HepG2 (cell line): ENCODE measurements around the gene KMT2B. TPM values are rescaled to one million over a fixed set of nuclear protein-coding genes. Genes with fewer than 3 reads are reported as not detected.

Source experiments
- CEBPG ChIP-seq: IDR thresholded peaks from 2 replicates; pipeline ENCODE4 v1.6.1; 2016
- GTF3A ChIP-seq: sonication (generic); formaldehyde crosslinking; conservative IDR thresholded peaks from 2 replicates; pipeline ENCODE4 v1.4.0; 2020; ENCODE audit warnings: mild to moderate bottlenecking, missing genetic modification reagents
- HOXA7 ChIP-seq: sonication (generic); formaldehyde crosslinking; IDR thresholded peaks from 2 replicates; pipeline ENCODE4 v1.8.1; 2022; ENCODE audit warnings: mild to moderate bottlenecking, missing genetic modification reagents, moderate library complexity
- KAT7 ChIP-seq: IDR thresholded peaks from 2 replicates; pipeline ENCODE4 v1.6.1; 2018; ENCODE audit warnings: borderline replicate concordance, missing compliant biosample characterization
- KAT8 ChIP-seq: IDR thresholded peaks from 2 replicates; pipeline ENCODE4 v1.6.1; 2016; ENCODE audit warnings: missing genetic modification reagents, missing compliant biosample characterization
- KLF9 ChIP-seq: IDR thresholded peaks from 2 replicates; pipeline ENCODE4 v1.6.1; 2016; ENCODE audit warnings: low read depth
- NCOA2 ChIP-seq: sonication (generic); formaldehyde crosslinking; IDR thresholded peaks from 2 replicates; pipeline ENCODE4 v1.8.0; 2022; ENCODE audit warnings: inconsistent platforms
- NFKB2 ChIP-seq: sonication (generic); formaldehyde crosslinking; IDR thresholded peaks from 2 replicates; pipeline ENCODE4 v1.4.0; 2020; ENCODE audit warnings: missing genetic modification reagents, borderline replicate concordance
- SALL2 ChIP-seq: sonication (generic); formaldehyde crosslinking; IDR thresholded peaks from 2 replicates; pipeline ENCODE4 v1.8.1; 2023; ENCODE audit warnings: mild to moderate bottlenecking, missing genetic modification reagents, inconsistent platforms
- TARDBP ChIP-seq: sonication (generic); formaldehyde crosslinking; IDR thresholded peaks from 2 replicates; pipeline ENCODE4 v1.8.0; 2022; ENCODE audit warnings: mild to moderate bottlenecking, missing genetic modification reagents
- TBX2 ChIP-seq: sonication (generic); formaldehyde crosslinking; IDR thresholded peaks from 2 replicates; pipeline ENCODE4 v1.5.0; 2020; ENCODE audit warnings: missing genetic modification reagents, mild to moderate bottlenecking, borderline replicate concordance
- THAP11 ChIP-seq: IDR thresholded peaks from 2 replicates; pipeline ENCODE4 v1.6.1; 2016; ENCODE audit warnings: missing biosample characterization, missing genetic modification reagents
- U2AF2 ChIP-seq: fragments of 200-400 bp; formaldehyde crosslinking; IDR thresholded peaks from 2 replicates; pipeline ENCODE4 v1.6.1; 2017; ENCODE audit warnings: low read depth, mild to moderate bottlenecking, low read length
- ZMYM4 ChIP-seq: sonication (generic); formaldehyde crosslinking; IDR thresholded peaks from 2 replicates; pipeline ENCODE4 v1.8.1; 2023; ENCODE audit warnings: mild to moderate bottlenecking, missing genetic modification reagents
- ZNF12 ChIP-seq: sonication (generic); formaldehyde crosslinking; IDR thresholded peaks from 2 replicates; pipeline ENCODE4 v1.5.0; 2020; ENCODE audit warnings: missing genetic modification reagents
- ZNF121 ChIP-seq: sonication (generic); formaldehyde crosslinking; IDR thresholded peaks from 2 replicates; pipeline ENCODE4 v1.5.0; 2020; ENCODE audit warnings: mild to moderate bottlenecking, missing genetic modification reagents
- ZNF138 ChIP-seq: sonication (generic); formaldehyde crosslinking; IDR thresholded peaks from 2 replicates; pipeline ENCODE4 v1.5.0; 2020; ENCODE audit warnings: mild to moderate bottlenecking, low read depth, missing genetic modification reagents
- ZNF33A ChIP-seq: sonication (generic); formaldehyde crosslinking; IDR thresholded peaks from 2 replicates; pipeline ENCODE4 v1.5.1; 2020; ENCODE audit warnings: missing genetic modification reagents, mild to moderate bottlenecking, moderate library complexity, borderline replicate concordance
- ZNF431 ChIP-seq: sonication (generic); formaldehyde crosslinking; IDR thresholded peaks from 2 replicates; pipeline ENCODE4 v1.9.0; 2022; ENCODE audit warnings: missing genetic modification reagents, low read depth, mild to moderate bottlenecking, borderline replicate concordance
- ZNF567 ChIP-seq: sonication (generic); formaldehyde crosslinking; IDR thresholded peaks from 2 replicates; pipeline ENCODE4 v1.8.1; 2023; ENCODE audit warnings: mild to moderate bottlenecking, missing genetic modification reagents, borderline replicate concordance
- polyA plus RNA-seq, 8 experiments: library from polyadenylated mRNA; depleted of rRNA in 3 of 8; stranded (reverse) in 7 of 8; unstranded in 1 of 8; fragments of >200 nt; fragmentation: Illumina TruSeq in 4 of 8; extraction: Trizol in 4 of 8; gene quantifications; 2 replicates each; pipeline versions ENCODE4 v1.2.1 to v1.2.3, GENCODE V29; 2011 to 2016; ENCODE audit warnings: low read depth in 4 of 8, missing spikeins in 1 of 8, mixed read lengths in 1 of 8; ENCODE audit not compliant: insufficient read depth in 1 of 8
- total RNA-seq, 5 experiments: library from RNA; depleted of rRNA; stranded (reverse); fragments of >200 nt; fragmentation: Illumina TruSeq; extraction: Trizol; gene quantifications; 2 replicates each; pipeline ENCODE4 v1.2.3, GENCODE V29; 2016; ENCODE audit warnings: low read depth in 1 of 5
- TF ChIP-seq, protein P1 (sequence below): sonication (generic); formaldehyde crosslinking; IDR thresholded peaks from 2 replicates; pipeline ENCODE4 v1.5.0; 2020; ENCODE audit warnings: mild to moderate bottlenecking, missing genetic modification reagents
- TF ChIP-seq, protein P2 (sequence below): sonication (generic); formaldehyde crosslinking; IDR thresholded peaks from 2 replicates; pipeline ENCODE4 v1.4.0; 2020; ENCODE audit warnings: missing genetic modification reagents, mild to moderate bottlenecking, borderline replicate concordance
- TF ChIP-seq, protein P3 (sequence below): sonication (generic); formaldehyde crosslinking; IDR thresholded peaks from 2 replicates; pipeline ENCODE4 v1.5.0; 2020; ENCODE audit warnings: mild to moderate bottlenecking, missing genetic modification reagents, borderline replicate concordance

The KMT2B gene
- total and polyA plus RNA-seq, 2 of the 13 experiments (the other 11 are each of a cell fraction or from before 2014, with no cell fraction given): 6.2 to 16.9 TPM

DNA sequence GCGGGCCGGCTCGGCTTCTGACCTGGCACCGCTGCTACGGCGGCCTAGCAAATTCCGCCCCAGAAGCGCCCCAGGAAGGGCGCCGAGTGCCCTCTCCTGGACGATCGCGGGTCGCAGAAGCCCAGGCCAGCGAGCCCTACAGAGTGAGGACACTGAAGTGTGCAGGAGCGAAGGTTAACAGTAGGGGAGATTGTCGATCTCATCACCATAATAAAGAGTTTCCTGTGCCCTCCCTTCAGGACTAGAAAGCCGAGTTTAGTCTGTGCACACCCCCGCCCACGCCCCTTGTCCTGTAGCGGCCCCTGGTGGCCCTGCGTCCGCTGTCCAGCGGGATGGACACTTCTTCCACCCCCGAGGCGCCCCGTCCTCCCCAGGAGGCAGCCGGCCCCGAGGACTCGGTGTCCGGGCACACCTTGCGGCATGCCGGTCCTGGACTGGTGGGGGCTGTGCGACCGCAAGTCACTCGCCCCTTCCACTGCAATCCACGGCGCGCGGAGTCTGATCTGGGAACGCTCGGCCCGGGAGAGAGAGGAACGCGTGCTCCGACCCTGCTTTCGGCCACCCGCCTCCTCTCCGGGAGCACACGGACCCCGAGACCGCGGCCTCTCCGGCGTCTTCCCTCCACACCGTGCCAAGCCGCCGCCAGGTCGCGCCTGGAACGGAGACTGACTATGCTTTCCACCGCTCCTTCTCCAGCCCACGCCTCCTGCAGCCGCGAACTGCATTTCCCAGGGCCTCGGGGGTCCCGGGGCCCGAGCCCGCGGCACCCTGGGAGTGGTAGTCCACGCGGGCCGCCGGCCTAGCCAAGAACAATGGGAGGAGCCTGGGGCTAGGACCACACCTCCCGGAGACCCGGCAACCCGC lies 770 bp upstream of the KMT2B start (continued):
- TF ChIP-seq, protein P1, sequence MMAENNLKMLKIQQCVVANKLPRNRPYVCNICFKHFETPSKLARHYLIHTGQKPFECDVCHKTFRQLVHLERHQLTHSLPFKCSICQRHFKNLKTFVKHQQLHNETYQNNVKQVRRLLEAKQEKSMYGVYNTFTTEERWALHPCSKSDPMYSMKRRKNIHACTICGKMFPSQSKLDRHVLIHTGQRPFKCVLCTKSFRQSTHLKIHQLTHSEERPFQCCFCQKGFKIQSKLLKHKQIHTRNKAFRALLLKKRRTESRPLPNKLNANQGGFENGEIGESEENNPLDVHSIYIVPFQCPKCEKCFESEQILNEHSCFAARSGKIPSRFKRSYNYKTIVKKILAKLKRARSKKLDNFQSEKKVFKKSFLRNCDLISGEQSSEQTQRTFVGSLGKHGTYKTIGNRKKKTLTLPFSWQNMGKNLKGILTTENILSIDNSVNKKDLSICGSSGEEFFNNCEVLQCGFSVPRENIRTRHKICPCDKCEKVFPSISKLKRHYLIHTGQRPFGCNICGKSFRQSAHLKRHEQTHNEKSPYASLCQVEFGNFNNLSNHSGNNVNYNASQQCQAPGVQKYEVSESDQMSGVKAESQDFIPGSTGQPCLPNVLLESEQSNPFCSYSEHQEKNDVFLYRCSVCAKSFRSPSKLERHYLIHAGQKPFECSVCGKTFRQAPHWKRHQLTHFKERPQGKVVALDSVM (CRISPR knock-in tag): peak; percentile 77; the same call in 1 of the 2 replicates
- 0 out of 2 replicates have a peak, but pooled peaks have one; percentile 33 for TF ChIP-seq SALL2 (CRISPR knock-in tag)
- no peak for TF ChIP-seq ZNF567
- TF ChIP-seq, protein P2, sequence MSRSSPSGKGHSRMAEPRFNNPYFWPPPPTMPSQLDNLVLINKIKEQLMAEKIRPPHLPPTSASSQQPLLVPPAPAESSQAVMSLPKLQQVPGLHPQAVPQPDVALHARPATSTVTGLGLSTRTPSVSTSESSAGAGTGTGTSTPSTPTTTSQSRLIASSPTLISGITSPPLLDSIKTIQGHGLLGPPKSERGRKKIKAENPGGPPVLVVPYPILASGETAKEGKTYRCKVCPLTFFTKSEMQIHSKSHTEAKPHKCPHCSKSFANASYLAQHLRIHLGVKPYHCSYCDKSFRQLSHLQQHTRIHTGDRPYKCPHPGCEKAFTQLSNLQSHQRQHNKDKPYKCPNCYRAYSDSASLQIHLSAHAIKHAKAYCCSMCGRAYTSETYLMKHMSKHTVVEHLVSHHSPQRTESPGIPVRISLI: peak; percentile 6; the same call in 1 of the 2 replicates
- peak; percentile 58; the same call in 1 of the 2 replicates for TF ChIP-seq NFKB2 (CRISPR knock-in tag)
- TF ChIP-seq THAP11: peak; percentile 97
- TF ChIP-seq TARDBP: no peak; the same call in none of the 2 replicates
- no peak for TF ChIP-seq ZNF121 (CRISPR knock-in tag)
- no peak for TF ChIP-seq HOXA7 (CRISPR knock-in tag)
- 0 out of 2 replicates have a peak, but pooled peaks have one; percentile 75 for TF ChIP-seq GTF3A (CRISPR knock-in tag)
- no peak for TF ChIP-seq ZNF33A (CRISPR knock-in tag)
- no peak for TF ChIP-seq U2AF2
- TF ChIP-seq ZNF138 (CRISPR knock-in tag): 0 out of 2 replicates have a peak, but pooled peaks have one; percentile 11
- TF ChIP-seq ZNF12: peak; percentile 14; the same call in 1 of the 2 replicates
- peak; percentile 58; the same call in 1 of the 2 replicates for TF ChIP-seq TBX2 (CRISPR knock-in tag)
- 0 out of 2 replicates have a peak, but pooled peaks have one; percentile 3 for TF ChIP-seq NCOA2 (CRISPR knock-in tag)
- no peak for TF ChIP-seq ZNF431 (CRISPR knock-in tag)
- no peak for TF ChIP-seq KLF9 (CRISPR knock-in tag)
- TF ChIP-seq, protein P3, sequence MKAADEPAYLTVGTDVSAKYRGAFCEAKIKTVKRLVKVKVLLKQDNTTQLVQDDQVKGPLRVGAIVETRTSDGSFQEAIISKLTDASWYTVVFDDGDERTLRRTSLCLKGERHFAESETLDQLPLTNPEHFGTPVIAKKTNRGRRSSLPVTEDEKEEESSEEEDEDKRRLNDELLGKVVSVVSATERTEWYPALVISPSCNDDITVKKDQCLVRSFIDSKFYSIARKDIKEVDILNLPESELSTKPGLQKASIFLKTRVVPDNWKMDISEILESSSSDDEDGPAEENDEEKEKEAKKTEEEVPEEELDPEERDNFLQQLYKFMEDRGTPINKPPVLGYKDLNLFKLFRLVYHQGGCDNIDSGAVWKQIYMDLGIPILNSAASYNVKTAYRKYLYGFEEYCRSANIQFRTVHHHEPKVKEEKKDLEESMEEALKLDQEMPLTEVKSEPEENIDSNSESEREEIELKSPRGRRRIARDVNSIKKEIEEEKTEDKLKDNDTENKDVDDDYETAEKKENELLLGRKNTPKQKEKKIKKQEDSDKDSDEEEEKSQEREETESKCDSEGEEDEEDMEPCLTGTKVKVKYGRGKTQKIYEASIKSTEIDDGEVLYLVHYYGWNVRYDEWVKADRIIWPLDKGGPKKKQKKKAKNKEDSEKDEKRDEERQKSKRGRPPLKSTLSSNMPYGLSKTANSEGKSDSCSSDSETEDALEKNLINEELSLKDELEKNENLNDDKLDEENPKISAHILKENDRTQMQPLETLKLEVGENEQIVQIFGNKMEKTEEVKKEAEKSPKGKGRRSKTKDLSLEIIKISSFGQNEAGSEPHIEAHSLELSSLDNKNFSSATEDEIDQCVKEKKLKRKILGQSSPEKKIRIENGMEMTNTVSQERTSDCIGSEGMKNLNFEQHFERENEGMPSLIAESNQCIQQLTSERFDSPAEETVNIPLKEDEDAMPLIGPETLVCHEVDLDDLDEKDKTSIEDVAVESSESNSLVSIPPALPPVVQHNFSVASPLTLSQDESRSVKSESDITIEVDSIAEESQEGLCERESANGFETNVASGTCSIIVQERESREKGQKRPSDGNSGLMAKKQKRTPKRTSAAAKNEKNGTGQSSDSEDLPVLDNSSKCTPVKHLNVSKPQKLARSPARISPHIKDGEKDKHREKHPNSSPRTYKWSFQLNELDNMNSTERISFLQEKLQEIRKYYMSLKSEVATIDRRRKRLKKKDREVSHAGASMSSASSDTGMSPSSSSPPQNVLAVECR (CRISPR knock-in tag): peak; percentile 64; the same call in 1 of the 2 replicates
- peak; percentile 18; the same call in 1 of the 2 replicates for TF ChIP-seq ZMYM4 (CRISPR knock-in tag)
- TF ChIP-seq KAT8 (CRISPR knock-in tag): peak; percentile 80
- no peak for TF ChIP-seq CEBPG
- TF ChIP-seq KAT7 (CRISPR knock-in tag): 0 out of 2 replicates have a peak, but pooled peaks have one; percentile 50
